Measurements from ENCODE around the gene RARS1.
"Not testable (repeated sequence)": the region's sequence is repeated elsewhere in the genome, so short reads cannot be mapped to it uniquely, and the experiment has no call there.

Gene RARS1

GRCh38 chr5:168480601-168481000, 5.7 kb upstream of the RARS1 start:
- no peak for DNase-seq (ENCODE audit: extremely low read depth in 1 of 2, low read depth in 1 of 2)

- DNase-seq (ENCODE audit: extremely low read depth in 1 of 2, low read depth in 1 of 2) = no peak
These were observed 4.9 kb upstream of the RARS1 start for GRCh38 chr5:168481330-168481788.

- no peak for DNase-seq (ENCODE audit: extremely low read depth in 1 of 2, low read depth in 1 of 2)
These were observed 3.9 kb upstream of the RARS1 start for GRCh38 chr5:168482361-168482760.

GRCh38 chr5:168489059-168489458, 2.8 kb downstream of the RARS1 start:
- no peak for DNase-seq (ENCODE audit: extremely low read depth in 1 of 2, low read depth in 1 of 2)

GRCh38 chr5:168494057-168494555, 7.8 kb downstream of the RARS1 start:
- no peak for DNase-seq (ENCODE audit: extremely low read depth in 1 of 2, low read depth in 1 of 2)

GRCh38 chr5:168502563-168503237, 16.4 kb downstream of the RARS1 start:
- no peak for DNase-seq (ENCODE audit: extremely low read depth in 1 of 2, low read depth in 1 of 2)

GRCh38 chr5:168513861-168514428, 27.7 kb downstream of the RARS1 start:
- no peak for DNase-seq (ENCODE audit: extremely low read depth in 1 of 2, low read depth in 1 of 2)

- no peak for DNase-seq (ENCODE audit: extremely low read depth in 1 of 2, low read depth in 1 of 2)
These were observed 39.6 kb downstream of the RARS1 start for GRCh38 chr5:168525856-168526255.

- no peak for DNase-seq (ENCODE audit: extremely low read depth in 1 of 2, low read depth in 1 of 2)
These were observed 41.6 kb downstream of the RARS1 start for GRCh38 chr5:168527756-168528295.

- DNase-seq (ENCODE audit: extremely low read depth in 1 of 2, low read depth in 1 of 2) = peak in 1 of 2 donors; percentile 11
These were observed 42.5 kb downstream of the RARS1 start, which contains the start of gene FBLL1 for GRCh38 chr5:168528521-168529373. Gene FBLL1, plus strand, starts transcription at chr5:168529305. Its CDS starts 200 bp downstream, at chr5:168529505.

- no peak for DNase-seq (ENCODE audit: extremely low read depth in 1 of 2, low read depth in 1 of 2)
These were observed 43.3 kb downstream of the RARS1 start for GRCh38 chr5:168529374-168530234.

GRCh38 chr5:168530621-168531150, 44.4 kb downstream of the RARS1 start:
- no peak for DNase-seq (ENCODE audit: extremely low read depth in 1 of 2, low read depth in 1 of 2)

- DNase-seq (ENCODE audit: extremely low read depth in 1 of 2, low read depth in 1 of 2) = no peak
These were observed 44.9 kb downstream of the RARS1 start for GRCh38 chr5:168531191-168531590.

- no peak for DNase-seq (ENCODE audit: extremely low read depth in 1 of 2, low read depth in 1 of 2)
These were observed 46.0 kb downstream of the RARS1 start for GRCh38 chr5:168531987-168532864.

GRCh38 chr5:168534351-168534750, 48.1 kb downstream of the RARS1 start:
- DNase-seq (ENCODE audit: extremely low read depth in 1 of 2, low read depth in 1 of 2) = not testable (repeated sequence)

- no peak for DNase-seq (ENCODE audit: extremely low read depth in 1 of 2, low read depth in 1 of 2)
These were observed 50.9 kb downstream of the RARS1 start for GRCh38 chr5:168537176-168537575.

GRCh38 chr5:168549554-168549953, 63.3 kb downstream of the RARS1 start:
- DNase-seq (ENCODE audit: extremely low read depth in 1 of 2, low read depth in 1 of 2) = no peak

GRCh38 chr5:168550656-168551055, 64.4 kb downstream of the RARS1 start:
- DNase-seq (ENCODE audit: extremely low read depth in 1 of 2, low read depth in 1 of 2) = no peak

- DNase-seq (ENCODE audit: extremely low read depth in 1 of 2, low read depth in 1 of 2) = no peak
These were observed 65.9 kb downstream of the RARS1 start for GRCh38 chr5:168552146-168552545.
